Neural progenitor cell (in vitro differentiated cells): ENCODE measurements around the gene FZD4. TPM values are rescaled to one million over a fixed set of nuclear protein-coding genes. Genes with fewer than 3 reads are reported as not detected.

Source experiments
- DNase-seq: peaks from one replicate; pipeline ENCODE4 v3.0.0-alpha.2; 2016; ENCODE audit warnings: low spot score
- H2AFZ ChIP-seq: fragments of 200-600 bp; sonication (generic); replicated peaks from 2 replicates; pipeline ENCODE4 v1.6.1; 2016; ENCODE audit warnings: antibody characterized with exemption
- H3F3A ChIP-seq: fragments of 200-600 bp; sonication (generic); 2 replicates; pipeline ENCODE4 v1.6.1; 2016; ENCODE audit warnings: antibody characterized with exemption, low read depth
- H3K27ac ChIP-seq: fragments of 200-600 bp; sonication (generic); 2 replicates; pipeline ENCODE4 v1.5.1; 2016; ENCODE audit warnings: mild to moderate bottlenecking
- H3K27me3 ChIP-seq: fragments of 200-600 bp; sonication (generic); 2 replicates; pipeline ENCODE4 v1.6.1; 2016; ENCODE audit warnings: mild to moderate bottlenecking, moderate library complexity
- H3K36me3 ChIP-seq: fragments of 200-600 bp; sonication (generic); 2 replicates; pipeline ENCODE4 v1.5.1; 2016
- H3K4me1 ChIP-seq: fragments of 200-600 bp; sonication (generic); 2 replicates; pipeline ENCODE4 v1.6.1; 2016; ENCODE audit warnings: mixed run types
- H3K4me2 ChIP-seq: fragments of 200-600 bp; sonication (generic); 2 replicates; pipeline ENCODE4 v1.6.1; 2016
- H3K4me3 ChIP-seq: fragments of 200-600 bp; sonication (generic); 2 replicates; pipeline ENCODE4 v1.5.1; 2016
- H3K79me2 ChIP-seq: fragments of 200-600 bp; sonication (generic); 2 replicates; pipeline ENCODE4 v1.6.1; 2016; ENCODE audit warnings: low read depth
- H3K9ac ChIP-seq: fragments of 200-600 bp; sonication (generic); 2 replicates; pipeline ENCODE4 v1.6.1; 2016
- H3K9me3 ChIP-seq: fragments of 200-600 bp; sonication (generic); 2 replicates; pipeline ENCODE4 v1.5.1; 2016; ENCODE audit warnings: low read depth
- H4K20me1 ChIP-seq: fragments of 200-600 bp; sonication (generic); 2 replicates; pipeline ENCODE4 v1.6.1; 2016; ENCODE audit warnings: low read depth
- H3K27ac Mint-ChIP-seq: 3 replicates; pipeline ENCODE4 v1.8.0; 2021; ENCODE audit warnings: mixed read lengths
- H3K27me3 Mint-ChIP-seq: 2 replicates; pipeline ENCODE4 v1.8.0; 2022; ENCODE audit warnings: low read depth, mild to moderate bottlenecking, inconsistent platforms, moderate library complexity, mixed read lengths; ENCODE audit not compliant: insufficient read depth
- H3K36me3 Mint-ChIP-seq: 3 replicates; pipeline ENCODE4 v1.8.0; 2021; ENCODE audit warnings: mixed read lengths
- H3K4me1 Mint-ChIP-seq: 3 replicates; pipeline ENCODE4 v1.8.0; 2021; ENCODE audit warnings: mixed read lengths
- H3K4me3 Mint-ChIP-seq: 3 replicates; pipeline ENCODE4 v1.8.0; 2021; ENCODE audit warnings: mild to moderate bottlenecking, moderate library complexity, mixed read lengths
- H3K9me3 Mint-ChIP-seq: 3 replicates; pipeline ENCODE4 v1.8.0; 2020; ENCODE audit warnings: mixed read lengths
- CTCF ChIP-seq: fragments of 200-600 bp; sonication (generic); IDR thresholded peaks from 2 replicates; pipeline ENCODE4 v1.5.1; 2017; ENCODE audit warnings: antibody characterized with exemption, mild to moderate bottlenecking
- EZH2 ChIP-seq: fragments of 200-600 bp; sonication (generic); IDR thresholded peaks from 2 replicates; pipeline ENCODE4 v1.6.1; 2017; ENCODE audit warnings: antibody characterized with exemption, mild to moderate bottlenecking, moderate library complexity
- EZH2phosphoT487 ChIP-seq: fragments of 200-600 bp; sonication (generic); IDR thresholded peaks from 2 replicates; pipeline ENCODE4 v1.6.1; 2017; ENCODE audit warnings: antibody characterized with exemption
- total RNA-seq: library from RNA; depleted of rRNA; stranded (reverse); fragments of >200 nt; gene quantifications from 2 replicates; pipeline ENCODE4 v1.2.3, GENCODE V29; 2015; ENCODE audit warnings: low replicate concordance

FZD4 gene
- total RNA-seq, 1 donor from 2014 or later, result 5.8 TPM

- no peaks in the 10 kb centered on the region for H3K27me3 ChIP-seq
- no peak overlapping the region for H3K27ac ChIP-seq
- Mint-ChIP-seq H3K27me3 (peaks cover 7% of the 10 kb centered on the region), H3K36me3 (no peaks in the 10 kb centered on the region), H3K9me3 (peaks cover 9% of the 10 kb centered on the region), H3K27ac (no peak overlapping the region), H3K4me3 (no peak overlapping the region), H3K4me1 (peaks cover 3% of the 10 kb centered on the region)
- no peak for DNase-seq
- H3F3A ChIP-seq, result no peaks in the 10 kb centered on the region
- H3K79me2 ChIP-seq, result no peaks in the 10 kb centered on the region
- H3K4me1 ChIP-seq, result no peaks in the 10 kb centered on the region
- TF ChIP-seq CTCF (no peak), EZH2phosphoT487 (no peak), EZH2 (no peak)
- H4K20me1 ChIP-seq, result no peaks in the 10 kb centered on the region
- no peak overlapping the region for H2AFZ ChIP-seq
- H3K36me3 ChIP-seq, result no peaks in the 10 kb centered on the region
- H3K9me3 ChIP-seq, result no peaks in the 10 kb centered on the region
- H3K4me3 ChIP-seq, result no peak overlapping the region
- H3K9ac ChIP-seq, result no peak overlapping the region
- H3K4me2 ChIP-seq, result no peak overlapping the region
Observed at GRCh38 chr11:86912238-86912637, 43.0 kb downstream of the FZD4 start.

GRCh38 chr11:86910592-86910991, 44.6 kb downstream of the FZD4 start:
- no peak overlapping the region for H2AFZ ChIP-seq
- no peak overlapping the region for H3K27ac ChIP-seq
- H3K9me3 Mint-ChIP-seq, result peaks cover 9% of the 10 kb centered on the region
- no peaks in the 10 kb centered on the region for H3K36me3 Mint-ChIP-seq
- H3K4me3 ChIP-seq, result no peak overlapping the region
- H3K4me1 Mint-ChIP-seq, result no peaks in the 10 kb centered on the region
- no peak overlapping the region for H3K4me3 Mint-ChIP-seq
- no peak for DNase-seq
- no peak overlapping the region for H3K27ac Mint-ChIP-seq
- H3K4me2 ChIP-seq, result no peak overlapping the region
- H3K9ac ChIP-seq, result no peak overlapping the region
- no peaks in the 10 kb centered on the region for H3K9me3 ChIP-seq
- no peaks in the 10 kb centered on the region for H3K79me2 ChIP-seq
- H3K27me3 ChIP-seq, result no peaks in the 10 kb centered on the region
- no peaks in the 10 kb centered on the region for H3F3A ChIP-seq
- no peaks in the 10 kb centered on the region for H4K20me1 ChIP-seq
- no peaks in the 10 kb centered on the region for H3K36me3 ChIP-seq
- no peaks in the 10 kb centered on the region for H3K4me1 ChIP-seq
- peaks cover 7% of the 10 kb centered on the region for H3K27me3 Mint-ChIP-seq
- no peak for TF ChIP-seq EZH2phosphoT487
- TF ChIP-seq CTCF, result no peak
- no peak for TF ChIP-seq EZH2

GRCh38 chr11:86906198-86906597, 49.0 kb downstream of the FZD4 start:
- Histone ChIP-seq H3K27me3 (no peaks in the 10 kb centered on the region), H3K4me2 (no peak overlapping the region), H3K4me3 (no peak overlapping the region), H3K79me2 (no peaks in the 10 kb centered on the region), H3K4me1 (no peaks in the 10 kb centered on the region), H4K20me1 (no peaks in the 10 kb centered on the region), H2AFZ (no peak overlapping the region), H3K9ac (no peak overlapping the region), H3K27ac (no peak overlapping the region), H3K36me3 (no peaks in the 10 kb centered on the region), H3F3A (no peaks in the 10 kb centered on the region), H3K9me3 (no peaks in the 10 kb centered on the region)
- peaks cover 7% of the 10 kb centered on the region for H3K27me3 Mint-ChIP-seq
- no peaks in the 10 kb centered on the region for H3K9me3 Mint-ChIP-seq
- TF ChIP-seq EZH2, result no peak
- TF ChIP-seq CTCF, result no peak
- TF ChIP-seq EZH2phosphoT487, result no peak
- no peak overlapping the region for H3K27ac Mint-ChIP-seq
- H3K4me3 Mint-ChIP-seq, result no peak overlapping the region
- H3K4me1 Mint-ChIP-seq, result no peaks in the 10 kb centered on the region
- H3K36me3 Mint-ChIP-seq, result no peaks in the 10 kb centered on the region
- DNase-seq, result no peak

GRCh38 chr11:86905252-86905651, 49.9 kb downstream of the FZD4 start:
- TF ChIP-seq EZH2phosphoT487 (no peak), CTCF (no peak), EZH2 (no peak)
- H3K27me3 Mint-ChIP-seq, result peaks cover 10% of the 10 kb centered on the region
- no peaks in the 10 kb centered on the region for H3F3A ChIP-seq
- no peaks in the 10 kb centered on the region for H3K9me3 Mint-ChIP-seq
- H3K4me3 Mint-ChIP-seq, result no peak overlapping the region
- H3K27ac ChIP-seq, result no peak overlapping the region
- no peaks in the 10 kb centered on the region for H3K9me3 ChIP-seq
- no peaks in the 10 kb centered on the region for H3K79me2 ChIP-seq
- no peak overlapping the region for H3K27ac Mint-ChIP-seq
- no peaks in the 10 kb centered on the region for H4K20me1 ChIP-seq
- no peak overlapping the region for H3K4me2 ChIP-seq
- no peaks in the 10 kb centered on the region for H3K36me3 Mint-ChIP-seq
- no peaks in the 10 kb centered on the region for H3K36me3 ChIP-seq
- H3K9ac ChIP-seq, result no peak overlapping the region
- no peak overlapping the region for H3K4me3 ChIP-seq
- H2AFZ ChIP-seq, result no peak overlapping the region
- H3K4me1 Mint-ChIP-seq, result no peaks in the 10 kb centered on the region
- no peak for DNase-seq
- H3K4me1 ChIP-seq, result no peaks in the 10 kb centered on the region
- no peaks in the 10 kb centered on the region for H3K27me3 ChIP-seq
